A673 (cell line): ENCODE measurements around the gene TNFRSF4.

Experiments
- CTCF ChIP-seq: fragments of 300-800, 200-600 bp; sonication (generic); conservative IDR thresholded peaks from 2 replicates; pipeline ENCODE4 v1.5.1; 2017; ENCODE audit warnings: low read depth, mild to moderate bottlenecking, antibody characterized with exemption, low read length, moderate library complexity, mixed read lengths
- EZH2 ChIP-seq: fragments of 200-600 bp; sonication (generic); IDR thresholded peaks from 2 replicates; pipeline ENCODE4 v1.6.1; 2017; ENCODE audit warnings: borderline replicate concordance, low read depth, mild to moderate bottlenecking, mixed read lengths, antibody characterized with exemption, low read length; ENCODE audit not compliant: poor library complexity, severe bottlenecking

- TF ChIP-seq CTCF: no peak
- TF ChIP-seq EZH2: no peak
Observed at GRCh38 chr1:1179983-1180861, 33.7 kb downstream of the TNFRSF4 start.
